NCI-H1105 (cell line): ENCODE measurements around the gene ASTL.
"Not testable (repeated sequence)": the region's sequence is repeated elsewhere in the genome, so short reads cannot be mapped to it uniquely, and the experiment has no call there.

Experiments
- DNase-seq: peaks from one replicate; lab custom pipeline; 2025; lab: John Stamatoyannopoulos, UW

ASTL gene

GRCh38 chr2:96146153-96146880, 8.0 kb upstream of the ASTL start:
- no peak for DNase-seq

GRCh38 chr2:96145848-96146152, 7.5 kb upstream of the ASTL start:
- no peak for DNase-seq

- peak; percentile 59 for DNase-seq
Measured at GRCh38 chr2:96145036-96145847, 6.9 kb upstream of the ASTL start, which contains the start of gene DUSP2. Gene DUSP2 (minus strand): TSS chr2:96145440. CDS start chr2:96145354, 86 bp downstream.

- no peak for DNase-seq
Measured at GRCh38 chr2:96144481-96145035, 6.3 kb upstream of the ASTL start.

- DNase-seq = peak; percentile 8
Measured at GRCh38 chr2:96143848-96144480, 5.7 kb upstream of the ASTL start.

- DNase-seq = no peak
Measured at GRCh38 chr2:96143231-96143847, 5.0 kb upstream of the ASTL start.

- no peak for DNase-seq
Measured at GRCh38 chr2:96142217-96143113, 4.2 kb upstream of the ASTL start.

- not testable (repeated sequence) for DNase-seq
Measured at GRCh38 chr2:96141624-96141967, 3.3 kb upstream of the ASTL start.

GRCh38 chr2:96140941-96141623, 2.8 kb upstream of the ASTL start:
- DNase-seq = no peak

- no peak for DNase-seq
Measured at GRCh38 chr2:96139181-96139758, 968 bp upstream of the ASTL start.

GRCh38 chr2:96137321-96138178, 752 bp downstream of the ASTL start:
- DNase-seq = no peak

GRCh38 chr2:96136129-96136720, 2.1 kb downstream of the ASTL start:
- peak; percentile 9 for DNase-seq

- DNase-seq = no peak
Measured at GRCh38 chr2:96135621-96136020, 2.7 kb downstream of the ASTL start.

GRCh38 chr2:96135171-96135570, 3.1 kb downstream of the ASTL start:
- DNase-seq = no peak

GRCh38 chr2:96134421-96134820, 3.9 kb downstream of the ASTL start:
- no peak for DNase-seq

GRCh38 chr2:96131813-96132745, 6.2 kb downstream of the ASTL start:
- no peak for DNase-seq

- no peak for DNase-seq
Measured at GRCh38 chr2:96131152-96131812, 7.0 kb downstream of the ASTL start.
